Measurements from ENCODE around the gene DOCK10.

The DOCK10 gene

DNA sequence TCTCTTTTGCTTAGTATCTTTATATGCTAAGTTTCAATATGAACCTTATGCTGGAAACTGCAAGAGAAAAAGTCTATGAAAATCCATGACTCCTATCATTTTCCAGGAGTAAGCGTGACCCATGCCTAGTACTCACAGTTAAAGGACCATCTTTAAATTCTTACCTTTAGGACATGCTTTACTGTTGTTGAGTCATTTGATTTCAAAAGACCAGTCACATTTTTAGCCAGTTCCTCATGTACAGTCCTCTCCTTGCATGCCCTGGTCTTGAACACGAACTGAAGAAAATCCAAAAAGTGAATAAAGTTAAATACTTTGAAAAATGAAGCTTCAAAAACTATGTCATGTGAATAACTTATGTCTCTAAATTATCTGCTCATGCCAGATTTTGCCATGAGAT is 208.3 kb downstream of the DOCK10 start:
- DNase-seq (ENCODE audit: low spot score), result no peak

DNA sequence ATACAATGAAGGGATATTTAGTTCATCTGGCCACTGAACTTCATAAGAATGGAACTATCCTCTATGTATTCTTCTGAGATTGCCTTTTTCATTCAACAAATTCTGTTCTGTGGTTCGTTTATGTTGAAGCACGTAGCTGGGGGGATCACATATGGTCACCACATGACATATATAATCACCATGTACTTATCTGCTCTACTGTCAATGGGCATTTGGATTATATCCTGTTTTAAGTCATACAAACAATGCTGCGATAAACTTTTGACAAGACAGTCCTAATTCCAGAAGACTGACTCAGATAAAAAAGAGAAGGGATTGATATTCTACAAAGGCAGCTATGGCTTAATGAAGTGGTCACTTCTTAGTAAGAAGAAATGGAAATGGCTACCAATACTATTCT is 210.1 kb downstream of the DOCK10 start:
- DNase-seq (ENCODE audit: low spot score), result no peak

DNA sequence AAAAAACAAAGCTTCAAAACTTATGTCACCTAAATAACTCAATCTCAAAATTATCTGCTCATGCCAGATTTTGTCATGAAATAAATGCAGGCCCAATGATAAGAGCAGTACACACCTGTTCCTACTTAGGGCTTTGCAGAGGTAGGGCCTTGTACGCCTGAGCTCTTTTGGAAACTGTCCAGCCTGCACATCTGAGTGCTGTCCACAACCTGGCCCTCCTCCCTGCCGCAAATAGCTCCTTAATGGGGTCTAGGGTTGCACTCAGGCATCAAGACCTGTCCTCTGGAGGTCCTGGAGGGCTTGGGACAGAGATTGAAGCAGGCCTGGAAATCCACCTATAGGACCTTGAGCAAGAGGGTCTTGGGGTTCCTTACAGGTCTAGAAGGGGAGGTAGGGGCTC is 210.7 kb downstream of the DOCK10 start:
- DNase-seq (ENCODE audit: low spot score), result no peak

DNA sequence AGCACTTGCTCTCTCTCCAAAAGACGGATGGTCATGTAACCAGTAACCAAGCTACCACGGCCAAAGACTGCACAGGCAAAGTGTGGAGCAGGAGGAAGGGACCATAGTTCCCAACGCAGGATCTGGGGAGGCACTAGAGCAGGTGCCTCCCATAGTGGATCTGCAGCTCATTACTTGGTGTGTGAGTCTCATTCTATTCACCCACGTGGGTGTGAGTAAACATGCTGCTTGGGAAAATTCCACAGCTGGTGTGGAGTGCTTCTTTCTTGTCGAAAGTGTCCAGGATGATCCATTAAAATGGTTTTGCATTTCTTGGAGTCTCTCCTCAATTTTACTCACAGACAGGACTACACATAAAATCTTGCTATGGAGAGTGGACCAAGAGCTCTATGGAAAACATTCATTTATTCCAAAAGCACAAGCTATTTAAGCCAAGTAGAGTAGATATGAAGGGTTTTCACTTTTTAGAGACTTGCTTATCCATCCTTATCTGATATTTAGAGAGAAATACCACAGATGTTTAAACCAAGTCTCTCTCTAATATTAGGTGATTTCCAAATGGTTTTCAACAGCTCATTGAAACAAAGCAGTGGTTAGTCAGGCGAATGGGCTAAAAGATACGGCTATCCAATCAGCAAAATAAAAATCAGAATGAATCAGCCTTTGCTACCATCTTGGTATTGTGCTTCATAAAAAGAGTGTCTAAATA is 221.8 kb downstream of the DOCK10 start:
- no peak for DNase-seq (ENCODE audit: low spot score)

DNA sequence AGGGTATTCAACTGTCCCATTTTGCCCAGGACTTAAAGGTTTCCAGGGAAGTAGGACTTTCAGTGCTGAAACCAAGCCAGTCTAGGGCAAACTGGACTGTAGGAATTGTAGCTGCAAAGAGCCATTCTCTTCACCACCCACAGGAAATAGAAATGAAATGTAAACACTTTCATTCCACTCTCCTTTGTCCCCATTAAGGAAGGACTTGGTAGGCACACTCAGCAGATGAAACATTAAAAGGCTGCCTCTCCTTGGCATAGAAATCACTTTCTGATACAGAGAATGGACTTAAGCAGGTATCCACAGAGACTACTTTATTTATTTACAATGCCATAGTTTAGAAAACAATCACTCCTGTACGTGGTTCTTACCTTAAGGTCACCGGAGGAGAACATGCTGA is 223.2 kb downstream of the DOCK10 start:
- no peak for DNase-seq (ENCODE audit: low spot score)

DNA sequence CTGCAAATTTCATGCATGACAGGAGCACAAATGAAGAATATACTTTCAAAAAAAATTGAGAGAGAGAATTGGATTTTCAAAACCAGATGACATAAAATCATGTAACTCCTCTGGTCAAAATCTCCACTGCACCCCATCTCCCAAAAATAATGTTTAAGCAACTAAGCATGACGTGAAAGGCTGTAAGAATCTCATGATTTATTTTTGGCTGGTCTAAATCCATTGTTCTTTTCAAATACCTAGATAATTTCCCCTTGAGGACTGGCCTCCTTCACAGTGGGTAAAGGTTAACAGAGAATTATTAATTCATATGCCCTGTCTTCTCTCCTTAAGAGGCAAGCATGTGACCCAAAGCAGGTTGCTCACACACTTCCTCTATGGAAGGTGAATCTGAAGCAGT is 224.6 kb downstream of the DOCK10 start:
- no peak for DNase-seq (ENCODE audit: low spot score)

DNA sequence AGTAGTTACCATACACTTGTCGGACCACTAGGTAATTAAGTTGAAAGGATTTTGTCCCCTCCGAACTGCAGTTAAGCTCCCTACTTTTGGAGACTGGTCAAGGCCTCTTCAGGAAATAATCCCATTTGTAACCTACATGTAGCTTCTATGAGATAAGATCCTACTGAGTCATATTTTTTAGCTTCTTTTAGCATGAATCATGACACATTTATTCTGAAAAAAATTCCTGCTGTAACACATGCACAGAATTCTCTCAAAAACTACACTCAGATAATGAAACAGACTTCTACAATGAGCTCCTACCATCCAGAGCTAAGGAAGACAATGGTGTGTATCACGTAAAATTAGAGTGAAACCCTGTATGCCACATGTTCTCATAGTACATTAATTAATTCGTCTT is 225.5 kb downstream of the DOCK10 start:
- peak; percentile 78 for DNase-seq (ENCODE audit: low spot score)

DNA sequence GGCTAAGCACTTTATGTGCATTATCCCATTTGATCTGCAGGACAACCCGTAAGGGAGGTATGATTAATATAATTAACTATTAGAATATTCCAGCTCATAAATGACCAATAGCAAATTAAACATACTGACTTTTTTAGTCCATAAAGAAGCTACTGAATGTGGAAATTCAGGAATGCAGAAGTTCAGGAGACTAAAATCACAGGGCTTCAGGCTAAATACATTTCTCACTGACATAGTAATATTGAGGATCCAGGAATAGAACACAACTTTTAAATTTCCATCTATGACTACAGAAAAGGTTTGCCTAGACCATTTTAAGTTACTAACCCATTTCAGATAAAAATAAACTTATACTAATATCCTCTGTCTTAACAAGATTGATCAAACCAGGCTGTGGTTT is 228.7 kb downstream of the DOCK10 start:
- DNase-seq (ENCODE audit: low spot score), result no peak

DNA sequence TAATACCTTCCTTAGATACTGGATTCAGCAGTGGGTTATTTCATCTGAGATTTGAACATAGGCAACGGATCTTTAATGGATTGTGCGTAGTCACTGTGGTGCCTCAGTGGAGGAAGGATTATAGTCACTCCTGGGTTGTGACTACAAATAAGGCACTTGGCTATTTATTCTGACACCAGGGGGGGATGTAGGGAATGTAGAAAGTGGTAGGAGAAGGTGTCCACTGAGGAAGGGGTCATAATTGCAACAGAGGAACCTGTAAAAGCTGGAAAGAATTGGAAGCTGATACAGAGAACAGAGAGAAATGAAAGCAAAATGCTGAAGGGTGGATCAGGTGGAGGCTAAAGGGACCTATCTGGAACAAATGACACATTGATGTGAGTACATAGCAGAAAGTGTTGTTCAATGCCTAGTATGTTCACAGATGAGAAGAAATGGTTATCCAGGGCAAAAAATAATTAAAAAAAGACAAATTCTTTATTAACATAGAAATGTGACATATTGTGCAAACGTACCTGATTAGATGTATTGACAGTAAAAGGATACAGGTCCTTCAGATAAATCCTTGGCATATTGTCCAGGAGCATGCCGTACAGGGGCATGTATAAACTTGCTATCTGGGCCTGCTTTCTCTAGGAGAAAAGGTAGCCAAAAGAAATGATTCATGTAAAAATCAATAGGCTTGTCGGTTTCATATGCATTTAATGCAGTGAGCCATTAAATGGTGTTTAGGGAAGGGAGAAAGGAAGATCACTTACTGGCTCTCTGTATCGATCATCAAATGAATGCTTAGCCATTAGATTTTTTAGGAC is 234.9 kb downstream of the DOCK10 start:
- DNase-seq (ENCODE audit: low spot score), result no peak

DNA sequence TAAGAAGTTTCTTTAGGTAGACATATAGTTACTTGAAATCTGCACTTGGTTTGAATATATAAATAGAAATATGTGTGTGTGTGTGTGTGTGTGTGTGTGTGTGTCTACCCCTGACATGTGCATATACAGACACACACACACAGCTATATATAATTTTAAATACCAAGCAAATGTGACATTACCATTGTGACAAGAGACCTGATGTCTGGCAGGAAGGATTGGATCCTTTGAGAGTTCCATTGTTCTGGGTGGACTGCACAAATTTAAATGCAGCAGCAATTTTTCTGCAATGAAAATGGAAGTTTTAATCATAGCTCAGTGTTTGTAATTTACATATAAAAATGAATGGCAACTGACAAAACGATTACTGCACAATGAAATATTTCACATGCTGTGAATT is 238.3 kb downstream of the DOCK10 start:
- DNase-seq (ENCODE audit: low spot score), result no peak

DNA sequence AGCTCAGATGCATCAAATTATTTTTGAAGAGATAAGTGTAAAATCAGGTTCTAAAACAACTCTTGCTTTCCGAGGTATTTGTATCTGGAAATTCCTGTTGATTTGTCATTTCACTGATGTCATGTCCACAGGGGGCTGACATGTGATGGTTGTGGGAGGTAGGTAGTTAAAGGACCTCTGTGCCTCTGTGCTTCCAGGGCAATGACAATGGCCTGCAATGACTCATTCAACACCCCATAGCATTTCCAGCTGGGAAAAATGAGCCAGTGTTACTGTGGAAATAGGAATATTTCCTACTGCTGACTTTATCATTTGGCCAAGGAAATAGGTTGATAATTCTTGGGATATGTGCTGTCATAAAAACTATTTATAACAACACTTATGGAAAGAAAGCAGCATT is 239.9 kb downstream of the DOCK10 start:
- peak; percentile 26 for DNase-seq (ENCODE audit: low spot score)

DNA sequence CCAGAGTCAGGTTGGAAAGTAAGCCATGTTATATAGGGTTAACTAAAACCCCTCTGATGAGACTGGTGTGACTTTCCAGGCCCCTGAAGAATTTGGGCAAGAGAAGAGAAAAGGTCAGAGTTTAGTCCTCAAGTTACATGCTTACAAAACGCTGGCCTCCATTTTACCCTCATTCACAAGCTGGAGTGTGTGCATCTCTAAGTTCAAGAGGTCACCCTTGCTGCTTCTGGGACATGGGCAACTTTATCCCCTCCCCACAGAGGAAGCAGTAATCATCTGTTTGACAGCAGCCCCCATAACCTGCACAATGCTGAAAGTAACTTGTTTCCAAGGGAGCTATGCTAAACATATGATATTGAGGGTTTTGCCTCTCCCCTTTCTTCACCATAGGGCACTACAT is 240.9 kb downstream of the DOCK10 start:
- no peak for DNase-seq (ENCODE audit: low spot score)

DNA sequence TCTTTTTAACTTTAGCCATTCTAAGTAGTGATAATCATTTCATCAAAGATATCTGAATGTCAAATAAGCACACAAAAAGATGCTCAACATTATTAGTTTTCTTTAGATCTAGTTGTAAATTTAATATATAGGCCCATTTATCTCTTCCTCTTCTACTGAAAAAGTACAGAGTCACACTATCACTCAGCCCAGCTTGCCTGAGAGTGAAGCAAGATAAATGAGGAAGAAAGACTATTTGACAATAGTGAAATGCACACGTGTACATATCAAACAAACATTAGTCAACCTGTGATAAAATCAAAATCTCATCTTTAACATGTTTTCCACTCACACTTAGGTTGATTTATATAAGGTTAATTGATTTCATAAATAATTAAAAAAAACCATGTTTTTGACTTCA is 242.6 kb downstream of the DOCK10 start:
- no peak for DNase-seq (ENCODE audit: low spot score)

DNA sequence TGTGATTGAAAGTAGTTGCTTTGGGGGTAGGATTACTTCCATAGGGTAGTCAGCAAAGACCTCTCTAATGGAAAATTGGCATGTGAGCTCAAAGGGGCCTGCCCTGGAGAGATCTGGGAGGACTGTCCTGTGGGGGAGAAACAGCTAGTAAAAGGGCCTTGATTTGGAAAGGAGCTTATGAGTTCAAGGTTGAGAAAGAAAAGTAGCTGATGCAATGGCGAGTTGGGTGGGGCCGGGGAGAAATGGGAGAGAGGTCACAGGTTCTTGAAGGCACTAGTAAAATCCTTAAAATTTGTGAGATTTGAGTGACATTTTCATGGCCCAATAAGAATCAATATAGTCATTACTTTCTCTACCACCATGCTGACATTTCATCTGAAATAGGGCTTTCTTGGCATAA is 244.1 kb downstream of the DOCK10 start:
- DNase-seq (ENCODE audit: low spot score), result no peak

DNA sequence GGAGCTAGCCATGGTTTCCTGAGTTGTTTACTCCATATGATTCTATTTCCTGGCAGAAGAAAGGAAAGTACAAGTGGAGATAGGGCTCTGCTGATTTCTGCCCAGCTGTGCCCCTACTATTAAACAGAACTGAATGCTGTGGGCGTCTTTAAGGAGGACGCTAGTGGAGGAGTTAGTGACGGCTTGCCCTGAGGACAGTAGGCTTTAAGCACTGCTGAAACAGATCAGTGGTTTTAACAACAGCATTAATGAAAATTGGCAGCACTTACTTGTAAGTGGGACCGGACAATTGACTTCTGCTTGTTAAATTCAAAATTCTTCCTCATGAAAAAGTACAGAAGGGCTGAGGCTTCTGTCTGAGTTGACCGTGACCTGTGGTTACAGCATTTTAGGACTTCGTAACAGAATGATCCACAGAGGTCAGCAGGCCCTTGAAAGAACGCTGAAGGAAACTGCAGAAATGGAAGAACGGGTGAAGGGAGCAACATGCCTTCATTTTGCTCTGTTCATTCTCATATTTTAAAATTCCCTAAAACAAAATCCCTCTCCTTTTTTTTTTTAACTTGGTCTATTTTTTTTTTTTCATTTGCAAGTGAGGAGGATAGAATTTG is 245.5 kb downstream of the DOCK10 start:
- no peak for DNase-seq (ENCODE audit: low spot score)

DNA sequence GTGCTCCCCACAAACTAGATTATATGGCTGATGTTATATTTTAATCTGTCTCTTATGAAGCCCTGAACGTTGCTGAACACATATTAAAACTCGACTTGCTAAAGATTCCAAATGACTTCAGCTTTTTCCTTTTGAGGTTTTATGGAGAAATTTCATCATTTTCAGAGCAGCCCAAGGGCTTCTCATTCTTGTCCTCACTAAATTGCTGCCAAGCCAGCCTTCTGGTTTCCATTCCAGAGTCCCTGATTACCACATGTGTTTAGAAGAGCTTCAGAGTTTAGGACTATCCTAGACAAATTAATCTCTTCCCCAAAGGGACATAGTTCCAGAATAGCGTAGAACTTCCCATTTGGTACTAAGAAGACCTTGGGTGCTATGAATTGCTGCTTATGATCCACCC is 248.3 kb downstream of the DOCK10 start:
- peak; percentile 78 for DNase-seq (ENCODE audit: low spot score)

DNA sequence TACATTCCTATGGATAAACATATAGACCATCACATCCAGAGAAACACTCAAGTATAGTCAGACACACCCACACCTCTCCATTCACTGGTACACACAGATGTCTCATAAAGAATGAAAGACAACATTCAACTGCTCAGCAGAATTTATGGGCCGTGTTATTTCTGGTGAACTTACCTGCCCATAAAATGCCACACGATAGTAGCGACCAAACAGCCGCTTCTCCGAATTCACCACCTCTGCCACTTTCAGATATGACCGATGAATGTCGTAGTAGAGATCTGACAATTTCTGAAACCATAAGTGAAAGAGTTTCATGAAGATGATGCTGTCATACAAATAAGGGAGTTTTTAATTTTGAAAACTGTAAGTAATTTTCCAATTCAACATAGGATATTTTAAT is 255.4 kb downstream of the DOCK10 start:
- DNase-seq (ENCODE audit: low spot score), result no peak

DNA sequence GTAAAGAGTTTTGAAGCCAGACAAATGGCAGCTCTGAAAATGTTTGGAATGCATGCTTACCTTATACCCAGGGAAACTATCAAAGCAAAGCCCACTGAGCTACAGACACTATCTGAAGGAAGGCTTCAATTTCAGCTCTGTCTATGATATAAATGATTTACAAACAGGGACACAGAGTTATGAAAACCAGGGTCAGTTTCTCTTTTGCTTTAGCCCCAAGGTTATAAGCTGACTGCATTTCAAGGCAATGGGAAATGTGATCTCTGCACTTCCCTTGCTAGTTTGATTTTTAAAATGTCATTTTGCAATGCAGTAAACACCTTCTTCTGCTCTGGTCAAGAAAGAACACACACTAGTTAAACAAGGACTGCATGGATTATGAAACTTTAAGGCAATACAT is 260.9 kb downstream of the DOCK10 start:
- DNase-seq (ENCODE audit: low spot score), result no peak

DNA sequence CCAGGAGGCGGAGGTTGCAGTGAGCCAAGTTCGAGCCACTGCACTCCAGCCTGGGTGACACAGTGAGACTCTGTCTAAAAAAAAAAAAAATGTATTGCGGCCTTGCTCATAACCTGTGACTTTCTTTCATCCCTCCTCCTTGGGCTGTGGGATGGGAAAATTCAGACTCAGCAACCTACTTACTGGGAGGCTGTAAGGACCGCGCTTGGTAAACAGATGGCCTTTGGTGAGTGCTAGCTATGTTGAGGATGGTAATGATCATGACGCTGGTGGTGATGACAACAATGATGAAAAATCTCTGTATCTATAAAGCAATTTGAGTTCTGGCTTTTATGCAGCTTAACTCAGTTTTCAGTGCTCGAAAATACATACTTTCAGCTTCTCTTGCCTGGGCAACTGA is 261.4 kb downstream of the DOCK10 start:
- DNase-seq (ENCODE audit: low spot score), result no peak

DNA sequence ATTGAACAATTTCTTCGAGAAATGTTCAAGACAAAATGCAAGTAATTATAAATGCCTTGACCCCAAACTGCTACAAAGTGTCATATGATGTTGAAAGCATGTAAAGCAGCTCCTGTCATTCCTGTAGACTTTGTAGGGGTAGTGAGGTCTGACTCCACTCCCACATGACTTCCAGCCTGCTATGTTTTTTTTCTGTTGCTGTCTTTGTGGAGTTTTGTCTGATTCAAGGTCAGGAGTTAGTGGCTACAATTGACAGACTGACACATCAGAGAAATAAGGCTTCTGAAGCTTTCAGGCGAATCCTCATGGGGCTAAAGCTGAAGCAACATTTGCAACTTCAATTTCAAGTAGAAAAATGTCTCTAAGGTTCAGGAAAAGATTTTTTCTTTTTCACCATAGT is 262.2 kb downstream of the DOCK10 start:
- no peak for DNase-seq (ENCODE audit: low spot score)

DNA sequence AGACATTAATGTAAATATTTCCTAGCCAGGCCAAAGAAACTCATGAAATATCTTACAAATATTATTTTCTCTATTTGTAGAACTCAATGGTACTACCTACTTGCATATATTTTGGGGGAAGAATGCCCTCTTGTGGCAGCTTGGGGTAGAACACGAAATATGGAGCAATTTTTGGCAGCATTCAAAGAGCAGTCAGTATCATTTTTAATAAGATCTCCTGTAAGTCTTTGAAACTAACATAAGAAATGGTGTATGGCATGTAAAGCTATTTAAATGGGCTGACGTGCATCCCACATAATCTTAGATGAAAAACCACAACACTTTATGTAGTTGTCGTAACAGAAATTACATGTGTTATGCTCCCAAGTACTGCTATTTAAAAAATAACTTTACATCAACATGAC is 263.8 kb downstream of the DOCK10 start:
- DNase-seq (ENCODE audit: low spot score), result peak; percentile 67

DNA sequence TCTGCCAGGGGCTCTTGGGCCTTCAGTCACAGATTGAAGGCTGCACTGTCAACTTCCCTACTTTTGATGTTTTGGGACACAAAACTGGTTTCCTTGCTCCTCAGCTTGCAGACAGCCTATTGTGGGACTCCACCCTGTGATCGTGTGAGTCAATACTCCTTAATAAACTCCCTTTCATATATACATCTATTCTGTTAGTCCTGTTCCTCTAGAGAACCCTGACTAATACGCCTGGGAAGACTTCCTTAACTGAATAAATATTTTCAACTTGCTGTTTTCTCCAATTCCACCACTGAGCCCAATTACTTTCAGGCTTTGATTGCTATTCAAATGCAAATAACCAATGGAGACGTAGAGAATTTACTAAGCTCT is 264.7 kb downstream of the DOCK10 start:
- no peak for DNase-seq (ENCODE audit: low spot score)

DNA sequence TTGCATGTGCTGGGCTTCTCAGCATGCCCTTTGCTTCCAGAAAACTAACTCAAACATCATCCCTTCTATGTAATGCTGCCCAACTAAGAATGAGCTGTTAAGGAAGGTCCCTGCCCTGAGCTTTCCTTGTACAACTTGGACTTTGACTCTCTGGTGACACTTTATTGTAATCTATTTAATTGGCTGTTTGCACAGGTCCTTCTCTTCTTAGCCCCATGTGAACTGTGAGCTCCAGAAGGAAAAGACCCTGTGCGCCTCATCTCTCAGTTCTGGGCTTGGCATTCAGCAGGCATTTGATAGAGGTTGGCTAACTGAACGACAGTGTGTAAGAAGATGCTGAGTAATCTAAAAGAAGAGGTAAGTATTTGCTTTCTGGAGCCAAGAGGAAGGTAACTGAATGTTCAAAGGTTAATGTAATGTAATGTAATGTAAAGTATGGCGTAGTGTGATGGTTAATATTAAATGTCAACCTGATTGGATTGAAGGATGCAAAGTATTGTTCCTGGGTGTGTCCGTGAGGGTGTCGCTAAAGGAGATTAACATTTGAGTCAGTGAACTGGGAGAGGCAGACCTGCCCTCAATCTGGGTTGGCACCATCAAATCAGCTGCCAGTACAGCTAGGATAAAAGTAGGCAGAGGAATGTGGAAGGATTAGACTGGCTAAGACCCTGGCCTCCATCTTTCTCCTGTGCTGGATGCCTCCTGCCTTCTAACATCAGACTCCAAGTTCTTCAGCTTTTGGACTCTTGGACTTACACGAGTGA is 265.3 kb downstream of the DOCK10 start:
- no peak for DNase-seq (ENCODE audit: low spot score)

Measured in GM03348 (cell line).